ENCODE results near the gene GALNTL6.

DNA sequence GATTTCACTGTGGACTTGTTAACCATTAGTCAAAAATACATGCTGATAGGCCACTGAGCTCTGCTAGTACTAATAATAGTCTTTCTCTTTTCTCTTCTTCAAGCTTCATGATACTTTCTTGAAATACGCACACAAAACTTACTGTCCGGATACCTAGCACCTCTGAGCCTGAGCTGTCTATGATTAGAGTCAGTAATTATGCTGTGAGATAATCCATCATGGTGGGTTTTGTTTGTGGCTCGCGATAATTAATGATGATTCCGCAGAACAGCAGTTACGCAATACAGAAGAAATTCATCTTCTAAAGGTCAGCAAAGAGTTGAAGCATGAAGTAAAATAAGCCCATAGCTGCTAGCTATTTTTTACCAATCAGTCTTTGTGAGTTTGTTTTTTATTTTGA is 843.9 kb downstream of the GALNTL6 start:
- TF ChIP-seq POLR2A (IDR thresholded peaks at IDR 0.05), result no peak
- TF ChIP-seq, protein P1, sequence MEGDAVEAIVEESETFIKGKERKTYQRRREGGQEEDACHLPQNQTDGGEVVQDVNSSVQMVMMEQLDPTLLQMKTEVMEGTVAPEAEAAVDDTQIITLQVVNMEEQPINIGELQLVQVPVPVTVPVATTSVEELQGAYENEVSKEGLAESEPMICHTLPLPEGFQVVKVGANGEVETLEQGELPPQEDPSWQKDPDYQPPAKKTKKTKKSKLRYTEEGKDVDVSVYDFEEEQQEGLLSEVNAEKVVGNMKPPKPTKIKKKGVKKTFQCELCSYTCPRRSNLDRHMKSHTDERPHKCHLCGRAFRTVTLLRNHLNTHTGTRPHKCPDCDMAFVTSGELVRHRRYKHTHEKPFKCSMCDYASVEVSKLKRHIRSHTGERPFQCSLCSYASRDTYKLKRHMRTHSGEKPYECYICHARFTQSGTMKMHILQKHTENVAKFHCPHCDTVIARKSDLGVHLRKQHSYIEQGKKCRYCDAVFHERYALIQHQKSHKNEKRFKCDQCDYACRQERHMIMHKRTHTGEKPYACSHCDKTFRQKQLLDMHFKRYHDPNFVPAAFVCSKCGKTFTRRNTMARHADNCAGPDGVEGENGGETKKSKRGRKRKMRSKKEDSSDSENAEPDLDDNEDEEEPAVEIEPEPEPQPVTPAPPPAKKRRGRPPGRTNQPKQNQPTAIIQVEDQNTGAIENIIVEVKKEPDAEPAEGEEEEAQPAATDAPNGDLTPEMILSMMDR (IDR thresholded peaks at IDR 0.05), result no peak

Data from Peyer's patch (tissue), 4 donors.